OCI-LY1 (cell line): Measurements from ENCODE around the gene HOXA5.

ENCODE experiments used
- CTCF ChIP-seq: fragments of 200-600 bp; sonication (generic), shearing (Covaris generic); IDR thresholded peaks from 2 replicates; pipeline ENCODE4 v1.5.1; 2017; ENCODE audit warnings: mild to moderate bottlenecking, antibody characterized with exemption, low read length, moderate library complexity, mixed read lengths
- EZH2 ChIP-seq: fragments of 200-600 bp; sonication (generic), shearing (Covaris generic); IDR thresholded peaks from 2 replicates; pipeline ENCODE4 v1.8.0; 2017; ENCODE audit warnings: borderline replicate concordance, mixed run types, mild to moderate bottlenecking, antibody characterized with exemption, low read length, moderate library complexity, mixed read lengths

- TF ChIP-seq CTCF = no peak
- no peak for TF ChIP-seq EZH2
These were observed 9.1 kb downstream of the HOXA5 start for GRCh38 chr7:27134392-27134791.
